HepG2 (cell line): ENCODE data around the gene DLL1.

Source experiments
- SUZ12 ChIP-seq: fragments of 150-350 bp; IDR thresholded peaks from 2 replicates; pipeline ENCODE4 v1.6.1; 2014; ENCODE audit warnings: low read depth, low read length
- ZNF441 ChIP-seq: sonication (generic); formaldehyde crosslinking; IDR thresholded peaks from 2 replicates; pipeline ENCODE4 v1.7.0; 2021; ENCODE audit warnings: missing genetic modification reagents, borderline replicate concordance
- TF ChIP-seq, protein P1 (sequence below): sonication (generic); formaldehyde crosslinking; IDR thresholded peaks from 2 replicates; pipeline ENCODE4 v1.5.0; 2020; ENCODE audit warnings: mild to moderate bottlenecking, missing genetic modification reagents, moderate library complexity

- TF ChIP-seq, protein P1, sequence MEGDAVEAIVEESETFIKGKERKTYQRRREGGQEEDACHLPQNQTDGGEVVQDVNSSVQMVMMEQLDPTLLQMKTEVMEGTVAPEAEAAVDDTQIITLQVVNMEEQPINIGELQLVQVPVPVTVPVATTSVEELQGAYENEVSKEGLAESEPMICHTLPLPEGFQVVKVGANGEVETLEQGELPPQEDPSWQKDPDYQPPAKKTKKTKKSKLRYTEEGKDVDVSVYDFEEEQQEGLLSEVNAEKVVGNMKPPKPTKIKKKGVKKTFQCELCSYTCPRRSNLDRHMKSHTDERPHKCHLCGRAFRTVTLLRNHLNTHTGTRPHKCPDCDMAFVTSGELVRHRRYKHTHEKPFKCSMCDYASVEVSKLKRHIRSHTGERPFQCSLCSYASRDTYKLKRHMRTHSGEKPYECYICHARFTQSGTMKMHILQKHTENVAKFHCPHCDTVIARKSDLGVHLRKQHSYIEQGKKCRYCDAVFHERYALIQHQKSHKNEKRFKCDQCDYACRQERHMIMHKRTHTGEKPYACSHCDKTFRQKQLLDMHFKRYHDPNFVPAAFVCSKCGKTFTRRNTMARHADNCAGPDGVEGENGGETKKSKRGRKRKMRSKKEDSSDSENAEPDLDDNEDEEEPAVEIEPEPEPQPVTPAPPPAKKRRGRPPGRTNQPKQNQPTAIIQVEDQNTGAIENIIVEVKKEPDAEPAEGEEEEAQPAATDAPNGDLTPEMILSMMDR (CRISPR knock-in tag) = no peak
- TF ChIP-seq SUZ12 (no peak), ZNF441 (no peak)
These were observed 10.2 kb downstream of the DLL1 start for GRCh38 chr6:170280689-170281045.
